ENCODE data around the gene ADAM17. TPM values are rescaled to one million over a fixed set of nuclear protein-coding genes. Genes with fewer than 3 reads are reported as not detected.

The ADAM17 gene
- polyA plus RNA-seq, 1 donor (not counting 4 experiments of a cell fraction or from before 2014, with no cell fraction given), result 13.3 TPM

DNA sequence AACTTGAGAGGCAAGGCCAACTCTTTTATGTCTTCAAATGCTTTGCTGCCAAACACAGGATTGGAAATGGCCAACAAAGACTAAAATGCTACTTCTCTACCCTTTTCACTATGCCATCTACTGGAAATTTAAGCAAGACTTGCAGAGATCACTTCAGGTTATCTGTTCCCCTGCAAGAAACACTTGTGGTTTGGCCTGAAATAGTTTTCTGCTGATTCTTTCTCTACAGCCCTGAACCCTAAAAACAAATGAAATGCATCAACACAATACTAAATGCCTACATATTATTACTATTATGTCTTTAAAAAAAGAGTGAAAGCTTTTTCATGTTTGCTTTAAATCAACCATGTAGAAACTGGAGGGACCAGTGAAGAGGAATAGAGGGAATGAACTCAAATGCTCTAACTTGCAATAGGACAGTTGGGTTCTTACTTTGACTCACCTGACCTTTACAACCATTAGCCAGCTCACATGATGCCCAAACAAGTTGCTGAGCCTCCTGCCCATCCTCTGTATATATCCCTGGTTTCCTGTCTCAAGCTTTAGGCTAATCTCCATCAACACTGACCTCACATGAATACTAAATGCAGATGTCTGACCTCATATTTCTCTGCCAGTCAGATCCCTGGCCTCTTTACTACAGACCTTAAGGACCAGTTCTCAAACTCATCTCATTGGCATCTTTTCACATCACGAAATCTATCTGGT is 17.5 kb upstream of the ADAM17 start:
- dilution Hi-C loops (cut with MboI; ENCODE audit: extremely low pct_ligation_motif_present, low sequenced_read_pairs), result no loop called here
- no peak overlapping the region for H2AFZ ChIP-seq (ENCODE audit: control insufficient read depth, low read length)
- FAIRE-seq (no peak), DNase-seq (ENCODE audit: low read depth, low spot score) (no peak)
- H3K9me3 ChIP-seq (ENCODE audit: control insufficient read depth, low read depth, low read length), result no peaks in the 10 kb centered on the region
- H3K9ac ChIP-seq (ENCODE audit: control insufficient read depth, extremely low read depth, insufficient read depth, low read length), result no peak overlapping the region
- no peaks in the 10 kb centered on the region for H3K79me2 ChIP-seq (ENCODE audit: control insufficient read depth, insufficient read depth, low read length)
- H3K27ac ChIP-seq (ENCODE audit: control insufficient read depth, insufficient read depth, low read length), result no peak overlapping the region
- H3K27me3 ChIP-seq (ENCODE audit: control insufficient read depth, extremely low read depth, insufficient read depth, low read length), result no peaks in the 10 kb centered on the region
- no peak overlapping the region for H3K4me3 ChIP-seq (ENCODE audit: control insufficient read depth in 2 of 3, extremely low read depth in 1 of 3, insufficient read depth in 2 of 3, low read depth in 1 of 3, low read length in 3 of 3)
- no peaks in the 10 kb centered on the region for H3K9me1 ChIP-seq (ENCODE audit: control insufficient read depth, extremely low read depth, insufficient read depth, low read length)
- no peaks in the 10 kb centered on the region for H3K36me3 ChIP-seq (ENCODE audit: control insufficient read depth in 2 of 2, extremely low read depth in 1 of 2, insufficient read depth in 2 of 2, low read length in 2 of 2)
- H3K4me2 ChIP-seq (ENCODE audit: control insufficient read depth, extremely low read depth, insufficient read depth, low read depth, low read length), result no peak overlapping the region
- no peaks in the 10 kb centered on the region for H4K20me1 ChIP-seq (ENCODE audit: control insufficient read depth, extremely low read depth, insufficient read depth, low read length)
- H3K4me1 ChIP-seq (ENCODE audit: control insufficient read depth, extremely low read depth, insufficient read depth, low read length), result no peaks in the 10 kb centered on the region
- TF ChIP-seq, protein P1, sequence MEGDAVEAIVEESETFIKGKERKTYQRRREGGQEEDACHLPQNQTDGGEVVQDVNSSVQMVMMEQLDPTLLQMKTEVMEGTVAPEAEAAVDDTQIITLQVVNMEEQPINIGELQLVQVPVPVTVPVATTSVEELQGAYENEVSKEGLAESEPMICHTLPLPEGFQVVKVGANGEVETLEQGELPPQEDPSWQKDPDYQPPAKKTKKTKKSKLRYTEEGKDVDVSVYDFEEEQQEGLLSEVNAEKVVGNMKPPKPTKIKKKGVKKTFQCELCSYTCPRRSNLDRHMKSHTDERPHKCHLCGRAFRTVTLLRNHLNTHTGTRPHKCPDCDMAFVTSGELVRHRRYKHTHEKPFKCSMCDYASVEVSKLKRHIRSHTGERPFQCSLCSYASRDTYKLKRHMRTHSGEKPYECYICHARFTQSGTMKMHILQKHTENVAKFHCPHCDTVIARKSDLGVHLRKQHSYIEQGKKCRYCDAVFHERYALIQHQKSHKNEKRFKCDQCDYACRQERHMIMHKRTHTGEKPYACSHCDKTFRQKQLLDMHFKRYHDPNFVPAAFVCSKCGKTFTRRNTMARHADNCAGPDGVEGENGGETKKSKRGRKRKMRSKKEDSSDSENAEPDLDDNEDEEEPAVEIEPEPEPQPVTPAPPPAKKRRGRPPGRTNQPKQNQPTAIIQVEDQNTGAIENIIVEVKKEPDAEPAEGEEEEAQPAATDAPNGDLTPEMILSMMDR (optimal IDR thresholded peaks at IDR 0.05 in 1 of 3, IDR thresholded peaks at IDR 0.05 in 1 of 3, conservative IDR thresholded peaks at IDR 0.05 in 1 of 3; ENCODE audit: extremely low read depth in 1 of 3, insufficient read depth in 2 of 3, low read length in 3 of 3), result no peak
- TF ChIP-seq EZH2 (IDR thresholded peaks at IDR 0.05; ENCODE audit: low read length), result no peak

DNA sequence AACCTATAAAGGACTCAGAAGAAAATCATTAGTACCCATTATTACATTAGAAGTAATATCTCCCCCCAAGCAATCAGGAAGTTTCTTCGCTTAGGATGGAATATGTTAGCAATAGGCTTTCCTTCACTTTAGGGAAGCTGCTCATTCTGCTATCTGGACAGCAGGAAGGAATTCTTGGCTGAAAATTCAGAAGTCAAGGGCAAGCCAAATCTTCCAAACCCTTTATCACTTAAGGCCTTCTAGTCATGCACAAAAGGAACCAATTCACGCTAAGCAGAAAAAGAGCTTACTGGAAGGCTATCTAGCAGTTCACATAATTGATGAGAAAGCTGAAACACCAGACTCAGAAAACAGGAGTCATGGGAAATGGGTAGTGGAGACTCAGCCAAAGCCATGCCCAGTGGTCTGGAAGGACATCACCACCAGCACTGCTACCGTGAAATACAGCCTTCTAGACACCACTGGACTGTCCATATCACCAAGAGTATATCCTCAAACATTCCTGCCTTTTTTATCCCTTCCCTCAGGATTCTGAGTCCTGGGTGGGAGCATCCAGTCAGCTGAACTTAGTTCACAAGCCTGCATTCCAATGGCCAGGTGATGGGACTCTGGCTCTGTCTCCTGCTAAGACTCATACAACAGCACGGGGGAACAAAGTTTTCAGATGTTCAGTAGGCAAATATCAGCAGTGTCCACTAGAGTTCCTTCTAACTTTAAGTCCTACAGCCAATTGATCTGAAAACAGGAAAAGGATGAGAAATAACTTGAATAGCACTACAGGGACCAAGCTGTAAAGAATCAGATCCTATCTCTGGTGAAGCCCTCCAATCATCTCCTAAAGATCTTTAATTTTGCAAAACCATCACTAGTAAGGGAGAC is 14.8 kb upstream of the ADAM17 start:
- no peak for TF ChIP-seq EZH2 (IDR thresholded peaks at IDR 0.05; ENCODE audit: low read length)
- TF ChIP-seq, protein P1 (optimal IDR thresholded peaks at IDR 0.05 in 1 of 3, IDR thresholded peaks at IDR 0.05 in 1 of 3, conservative IDR thresholded peaks at IDR 0.05 in 1 of 3; ENCODE audit: extremely low read depth in 1 of 3, insufficient read depth in 2 of 3, low read length in 3 of 3), result no peak
- Histone ChIP-seq H3K9me1 (ENCODE audit: control insufficient read depth, extremely low read depth, insufficient read depth, low read length) (peaks cover 2% of the 10 kb centered on the region), H3K27me3 (ENCODE audit: control insufficient read depth, extremely low read depth, insufficient read depth, low read length) (no peaks in the 10 kb centered on the region), H3K4me2 (ENCODE audit: control insufficient read depth, extremely low read depth, insufficient read depth, low read depth, low read length) (no peak overlapping the region), H3K4me3 (ENCODE audit: control insufficient read depth in 2 of 3, extremely low read depth in 1 of 3, insufficient read depth in 2 of 3, low read depth in 1 of 3, low read length in 3 of 3) (no peak overlapping the region), H4K20me1 (ENCODE audit: control insufficient read depth, extremely low read depth, insufficient read depth, low read length) (no peaks in the 10 kb centered on the region), H2AFZ (ENCODE audit: control insufficient read depth, low read length) (no peak overlapping the region), H3K79me2 (ENCODE audit: control insufficient read depth, insufficient read depth, low read length) (no peaks in the 10 kb centered on the region), H3K4me1 (ENCODE audit: control insufficient read depth, extremely low read depth, insufficient read depth, low read length) (peaks cover 5% of the 10 kb centered on the region), H3K9ac (ENCODE audit: control insufficient read depth, extremely low read depth, insufficient read depth, low read length) (no peak overlapping the region), H3K36me3 (ENCODE audit: control insufficient read depth in 2 of 2, extremely low read depth in 1 of 2, insufficient read depth in 2 of 2, low read length in 2 of 2) (no peaks in the 10 kb centered on the region), H3K9me3 (ENCODE audit: control insufficient read depth, low read depth, low read length) (no peaks in the 10 kb centered on the region), H3K27ac (ENCODE audit: control insufficient read depth, insufficient read depth, low read length) (no peak overlapping the region)
- dilution Hi-C loops (cut with MboI; ENCODE audit: extremely low pct_ligation_motif_present, low sequenced_read_pairs), result no loop called here
- DNase-seq (ENCODE audit: low read depth, low spot score), result no peak
- FAIRE-seq, result no peak

Measured in keratinocyte (primary cell).